VCaP (cell line): ENCODE measurements around the gene ARID2.

Source experiments
- H3K27ac ChIP-seq: fragments of 450-650 bp; 2 replicates; pipeline ENCODE4 v1.5.1; 2017
- TF ChIP-seq, protein P1 (sequence below): fragments of 450-650 bp; conservative IDR thresholded peaks from 2 replicates; pipeline ENCODE4 v1.5.1; 2017; ENCODE audit warnings: mild to moderate bottlenecking, moderate library complexity

Gene ARID2

DNA sequence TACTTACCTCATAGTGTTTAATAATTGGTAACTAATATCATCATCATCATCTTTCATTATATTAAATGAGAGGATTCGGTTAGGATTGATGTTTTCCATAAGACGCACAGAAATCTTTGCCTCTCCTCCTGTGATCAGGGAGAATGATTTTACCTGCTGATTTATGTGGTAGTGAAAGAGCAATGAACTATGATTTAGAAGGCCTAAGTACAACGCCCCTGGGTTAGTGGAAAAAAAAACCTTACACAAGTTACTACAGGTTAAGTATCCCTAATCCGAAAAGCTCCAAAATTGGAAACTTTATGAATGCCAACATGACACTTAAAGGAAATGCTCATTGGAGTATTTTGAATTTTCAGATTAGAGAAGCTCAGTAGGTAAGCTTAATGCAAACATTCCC lies 55.8 kb downstream of the ARID2 start:
- no peak overlapping the region for H3K27ac ChIP-seq
- TF ChIP-seq, protein P1, sequence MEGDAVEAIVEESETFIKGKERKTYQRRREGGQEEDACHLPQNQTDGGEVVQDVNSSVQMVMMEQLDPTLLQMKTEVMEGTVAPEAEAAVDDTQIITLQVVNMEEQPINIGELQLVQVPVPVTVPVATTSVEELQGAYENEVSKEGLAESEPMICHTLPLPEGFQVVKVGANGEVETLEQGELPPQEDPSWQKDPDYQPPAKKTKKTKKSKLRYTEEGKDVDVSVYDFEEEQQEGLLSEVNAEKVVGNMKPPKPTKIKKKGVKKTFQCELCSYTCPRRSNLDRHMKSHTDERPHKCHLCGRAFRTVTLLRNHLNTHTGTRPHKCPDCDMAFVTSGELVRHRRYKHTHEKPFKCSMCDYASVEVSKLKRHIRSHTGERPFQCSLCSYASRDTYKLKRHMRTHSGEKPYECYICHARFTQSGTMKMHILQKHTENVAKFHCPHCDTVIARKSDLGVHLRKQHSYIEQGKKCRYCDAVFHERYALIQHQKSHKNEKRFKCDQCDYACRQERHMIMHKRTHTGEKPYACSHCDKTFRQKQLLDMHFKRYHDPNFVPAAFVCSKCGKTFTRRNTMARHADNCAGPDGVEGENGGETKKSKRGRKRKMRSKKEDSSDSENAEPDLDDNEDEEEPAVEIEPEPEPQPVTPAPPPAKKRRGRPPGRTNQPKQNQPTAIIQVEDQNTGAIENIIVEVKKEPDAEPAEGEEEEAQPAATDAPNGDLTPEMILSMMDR, result no peak

DNA sequence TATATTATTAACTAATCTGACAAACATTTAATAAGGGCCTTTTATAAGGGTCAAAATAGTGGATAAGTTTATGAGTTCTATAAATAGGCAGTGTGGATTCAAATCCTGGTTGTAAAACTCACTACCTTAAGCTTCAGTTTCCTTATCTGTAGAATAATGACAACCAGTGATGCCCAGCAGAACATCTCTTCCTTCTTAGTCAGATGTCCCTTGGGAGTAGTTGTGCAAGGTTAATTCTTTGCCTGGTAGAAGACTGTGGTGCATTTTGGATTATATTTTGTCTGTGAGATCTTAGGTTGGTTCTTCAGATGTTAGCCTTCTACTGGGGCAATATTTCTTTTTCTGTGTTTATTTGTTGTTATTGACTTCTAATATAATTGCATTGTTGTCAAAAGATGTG lies 59.5 kb downstream of the ARID2 start:
- peak overlapping the region; percentile 38 for H3K27ac ChIP-seq
- TF ChIP-seq, protein P1, result no peak

DNA sequence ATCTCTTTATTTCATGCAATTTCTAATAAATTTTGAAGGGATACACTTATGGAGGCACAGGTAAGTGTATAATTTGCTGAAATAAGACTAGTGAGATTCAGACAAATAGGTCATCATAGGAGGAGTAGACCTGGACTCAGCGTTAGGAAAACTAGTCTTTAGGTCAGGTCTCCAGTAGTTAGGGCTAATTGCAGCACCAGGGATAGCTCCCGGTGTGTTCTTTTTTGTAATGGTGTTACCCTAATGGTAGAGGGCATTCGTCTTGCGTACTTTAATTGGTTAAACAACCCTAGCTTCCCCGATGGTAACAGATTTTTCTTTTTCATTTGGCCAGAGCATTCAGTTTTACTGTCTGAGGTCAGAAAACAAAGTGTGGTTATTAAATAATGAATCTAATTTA lies 64.9 kb downstream of the ARID2 start:
- TF ChIP-seq, protein P1, result no peak

DNA sequence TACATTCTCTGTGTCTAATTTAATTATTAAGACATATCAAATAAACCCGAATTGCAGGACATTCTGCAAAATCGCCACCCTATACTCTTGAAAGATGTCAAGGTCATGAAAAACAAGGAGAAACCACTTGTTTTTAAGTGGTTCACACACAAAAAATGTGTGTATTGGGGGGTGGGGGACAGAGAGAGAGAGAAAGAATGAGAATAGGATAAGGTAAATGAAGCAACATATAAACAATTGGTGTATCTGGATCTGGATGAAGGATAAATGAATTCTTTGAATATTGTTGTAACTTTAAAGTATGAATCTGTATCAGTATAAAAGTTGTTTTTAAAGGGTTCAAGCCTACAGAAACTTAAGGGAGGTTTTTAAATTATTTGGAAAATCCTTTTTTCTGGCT lies 72.1 kb downstream of the ARID2 start:
- TF ChIP-seq, protein P1, result no peak
- H3K27ac ChIP-seq, result no peak overlapping the region

More for the DNA sequence above, 64.9 kb downstream of the ARID2 start:
- H3K27ac ChIP-seq, result no peak overlapping the region

DNA sequence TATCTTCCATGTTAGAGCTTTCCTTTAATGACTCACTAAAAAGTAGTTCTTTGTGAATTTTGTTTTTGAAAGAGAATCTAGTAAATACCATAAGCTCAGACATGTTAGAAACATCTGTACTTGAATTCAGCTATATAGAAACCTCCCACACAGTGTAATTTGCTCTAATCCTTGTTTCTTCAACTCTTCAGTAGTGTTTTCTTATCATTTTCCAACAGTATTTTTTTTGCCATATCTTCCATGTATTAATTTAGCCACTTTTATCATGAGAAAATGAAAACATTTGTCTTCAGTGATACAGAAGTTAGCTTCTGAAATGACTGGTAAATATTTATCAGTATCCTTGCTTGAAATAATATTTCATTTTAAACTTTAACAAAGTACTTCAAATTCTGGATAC lies 73.6 kb downstream of the ARID2 start:
- TF ChIP-seq, protein P1, result no peak
- H3K27ac ChIP-seq, result no peak overlapping the region

DNA sequence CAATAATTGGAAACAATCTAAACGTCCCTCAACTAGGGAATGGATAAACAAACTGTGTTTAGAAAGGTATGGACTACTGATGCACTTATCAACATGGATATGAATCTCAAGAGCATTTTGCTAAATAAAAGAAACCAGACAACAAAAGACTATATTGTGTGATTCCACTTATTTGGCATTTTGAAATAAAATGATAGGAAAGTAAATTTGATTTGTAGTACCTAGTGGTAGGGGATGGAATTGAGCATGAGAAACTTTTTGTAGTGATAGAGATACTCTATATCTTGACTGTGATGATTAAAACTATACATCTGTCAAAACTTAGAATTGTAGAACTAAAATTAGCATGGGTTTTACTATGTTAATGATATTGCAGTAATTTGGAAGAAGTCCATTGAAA lies 87.1 kb downstream of the ARID2 start:
- TF ChIP-seq, protein P1, result no peak
- no peak overlapping the region for H3K27ac ChIP-seq

DNA sequence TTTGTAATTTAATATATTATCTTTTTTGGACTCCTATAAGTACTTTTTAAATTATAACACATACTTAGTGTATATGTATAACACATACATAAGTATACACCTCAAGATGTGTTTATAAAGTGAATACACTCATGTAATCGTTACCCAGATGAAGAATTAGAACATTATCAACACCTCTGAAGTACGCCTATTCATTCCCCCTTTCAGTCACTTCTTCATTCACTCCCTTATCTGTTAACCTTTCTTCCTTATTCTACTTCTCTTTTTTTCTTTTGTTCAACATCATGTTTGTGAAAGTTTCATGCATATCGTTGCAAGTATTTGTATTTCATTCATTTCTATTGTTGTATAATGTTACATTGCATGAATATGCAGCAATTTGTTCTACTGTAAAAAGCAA lies 98.5 kb downstream of the ARID2 start:
- TF ChIP-seq, protein P1, result no peak
- H3K27ac ChIP-seq, result no peak overlapping the region

DNA sequence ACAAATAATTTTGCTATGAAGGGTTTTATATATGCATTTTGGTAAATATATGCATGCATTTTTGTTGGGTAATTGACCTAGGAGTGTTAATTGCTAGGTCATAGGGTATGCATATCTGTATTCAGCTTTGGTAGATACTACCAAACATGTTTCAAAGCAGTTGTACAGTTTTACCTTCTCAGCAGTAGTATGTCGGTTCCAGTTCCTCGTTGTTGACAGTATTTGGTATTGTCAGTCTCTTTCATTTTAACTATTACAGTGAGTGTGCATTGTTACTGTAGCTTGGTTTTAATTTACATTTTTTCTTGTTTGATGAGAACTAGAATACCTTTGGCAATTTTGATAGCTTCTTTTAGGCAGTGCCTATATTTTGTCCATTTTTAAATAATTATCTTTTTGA lies 98.9 kb downstream of the ARID2 start:
- TF ChIP-seq, protein P1, result no peak
- H3K27ac ChIP-seq, result no peak overlapping the region
